LNCaP clone FGC (cell line): ENCODE data around the gene TEPSIN.

Experiments
- DNase-seq: peaks from one replicate; pipeline ENCODE4 v3.0.0-alpha.2; 2011; ENCODE audit warnings: low read depth
- H3K4me3 ChIP-seq: 2 replicates; pipeline ENCODE4 v1.5.1; 2011; ENCODE audit warnings: mild to moderate bottlenecking, low read depth, low read length, control low read depth
- CTCF ChIP-seq: IDR thresholded peaks from 2 replicates; pipeline ENCODE4 v1.5.1; 2012; ENCODE audit warnings: mild to moderate bottlenecking; ENCODE audit not compliant: control insufficient read depth, insufficient read depth; ENCODE audit errors: extremely low read depth

The TEPSIN gene

GRCh38 chr17:81234940-81235821 is 3.7 kb downstream of the TEPSIN start:
- DNase-seq, result no peak

GRCh38 chr17:81234506-81234855 is 4.4 kb downstream of the TEPSIN start:
- DNase-seq, result no peak
- H3K4me3 ChIP-seq, result no peak overlapping the region
- no peak for TF ChIP-seq CTCF

More at GRCh38 chr17:81234940-81235821, 3.7 kb downstream of the TEPSIN start:
- no peak overlapping the region for H3K4me3 ChIP-seq
- no peak for TF ChIP-seq CTCF

- TF ChIP-seq CTCF, result no peak
- no peak for DNase-seq
- H3K4me3 ChIP-seq, result no peak overlapping the region
Observed at GRCh38 chr17:81233811-81234505, 4.9 kb downstream of the TEPSIN start.

GRCh38 chr17:81233316-81233715 is 5.5 kb downstream of the TEPSIN start:
- no peak for TF ChIP-seq CTCF
- H3K4me3 ChIP-seq, result no peak overlapping the region
- DNase-seq, result no peak

- no peak overlapping the region for H3K4me3 ChIP-seq
- TF ChIP-seq CTCF, result no peak
- no peak for DNase-seq
Observed at GRCh38 chr17:81232616-81233241, 6.1 kb downstream of the TEPSIN start.

GRCh38 chr17:81231766-81232581 is 6.9 kb downstream of the TEPSIN start:
- no peak for DNase-seq
- H3K4me3 ChIP-seq, result no peak overlapping the region
- TF ChIP-seq CTCF, result no peak
